MM.1S (cell line): ENCODE measurements around the gene ZBTB2.

Experiments
- EZH2 ChIP-seq: fragments of 300-600 bp; sonication (generic); optimal IDR thresholded peaks from 2 replicates; pipeline ENCODE3; 2017; ENCODE audit warnings: low read depth, mild to moderate bottlenecking, antibody characterized with exemption, low read length, mixed read lengths
- EZH2phosphoT487 ChIP-seq: fragments of 300-600 bp; sonication (generic); IDR thresholded peaks from 2 replicates; pipeline ENCODE4 v1.6.1; 2018; ENCODE audit warnings: antibody characterized with exemption, low read length
- TF ChIP-seq, protein P1 (sequence below): fragments of 300-600 bp; sonication (generic); IDR thresholded peaks from 2 replicates; pipeline ENCODE4 v1.5.1; 2016; ENCODE audit warnings: antibody characterized with exemption, low read length, mixed read lengths

GRCh38 chr6:151323791-151324487, 67.4 kb downstream of the ZBTB2 start:
- no peak for TF ChIP-seq EZH2phosphoT487
- TF ChIP-seq, protein P1, sequence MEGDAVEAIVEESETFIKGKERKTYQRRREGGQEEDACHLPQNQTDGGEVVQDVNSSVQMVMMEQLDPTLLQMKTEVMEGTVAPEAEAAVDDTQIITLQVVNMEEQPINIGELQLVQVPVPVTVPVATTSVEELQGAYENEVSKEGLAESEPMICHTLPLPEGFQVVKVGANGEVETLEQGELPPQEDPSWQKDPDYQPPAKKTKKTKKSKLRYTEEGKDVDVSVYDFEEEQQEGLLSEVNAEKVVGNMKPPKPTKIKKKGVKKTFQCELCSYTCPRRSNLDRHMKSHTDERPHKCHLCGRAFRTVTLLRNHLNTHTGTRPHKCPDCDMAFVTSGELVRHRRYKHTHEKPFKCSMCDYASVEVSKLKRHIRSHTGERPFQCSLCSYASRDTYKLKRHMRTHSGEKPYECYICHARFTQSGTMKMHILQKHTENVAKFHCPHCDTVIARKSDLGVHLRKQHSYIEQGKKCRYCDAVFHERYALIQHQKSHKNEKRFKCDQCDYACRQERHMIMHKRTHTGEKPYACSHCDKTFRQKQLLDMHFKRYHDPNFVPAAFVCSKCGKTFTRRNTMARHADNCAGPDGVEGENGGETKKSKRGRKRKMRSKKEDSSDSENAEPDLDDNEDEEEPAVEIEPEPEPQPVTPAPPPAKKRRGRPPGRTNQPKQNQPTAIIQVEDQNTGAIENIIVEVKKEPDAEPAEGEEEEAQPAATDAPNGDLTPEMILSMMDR: peak; percentile 70
- TF ChIP-seq EZH2: no peak
